ENCODE data around the gene FAM72D.
"Not testable (repeated sequence)": the region's sequence is repeated elsewhere in the genome, so short reads cannot be mapped to it uniquely, and the experiment has no call there.

DNA sequence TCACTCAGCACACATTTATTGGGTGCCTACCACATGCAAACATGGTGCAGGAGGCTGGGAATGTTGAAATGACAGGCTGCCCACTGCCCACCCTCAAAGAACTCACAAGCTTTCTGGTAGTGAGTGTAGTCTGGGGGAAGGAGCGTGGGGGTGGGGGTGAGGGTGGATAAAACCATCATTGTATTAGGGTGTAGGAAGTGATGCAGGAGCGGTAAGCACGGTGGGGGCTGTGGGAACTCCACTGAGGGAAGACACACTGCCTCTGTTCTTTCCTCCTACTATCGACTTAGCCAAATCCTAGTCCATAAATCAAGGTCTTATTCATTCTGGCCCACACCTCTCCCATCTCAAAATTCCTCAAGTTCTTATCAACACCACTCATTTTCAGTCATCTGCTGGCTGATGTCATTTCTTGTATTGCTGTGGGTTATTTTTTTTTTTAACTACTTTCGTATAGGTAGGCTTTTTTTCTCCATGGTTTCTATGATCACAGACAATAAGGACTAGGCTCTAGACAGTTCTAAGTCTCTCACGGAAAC, 21.7 kb upstream of the FAM72D start:
- TF ChIP-seq, protein P1, sequence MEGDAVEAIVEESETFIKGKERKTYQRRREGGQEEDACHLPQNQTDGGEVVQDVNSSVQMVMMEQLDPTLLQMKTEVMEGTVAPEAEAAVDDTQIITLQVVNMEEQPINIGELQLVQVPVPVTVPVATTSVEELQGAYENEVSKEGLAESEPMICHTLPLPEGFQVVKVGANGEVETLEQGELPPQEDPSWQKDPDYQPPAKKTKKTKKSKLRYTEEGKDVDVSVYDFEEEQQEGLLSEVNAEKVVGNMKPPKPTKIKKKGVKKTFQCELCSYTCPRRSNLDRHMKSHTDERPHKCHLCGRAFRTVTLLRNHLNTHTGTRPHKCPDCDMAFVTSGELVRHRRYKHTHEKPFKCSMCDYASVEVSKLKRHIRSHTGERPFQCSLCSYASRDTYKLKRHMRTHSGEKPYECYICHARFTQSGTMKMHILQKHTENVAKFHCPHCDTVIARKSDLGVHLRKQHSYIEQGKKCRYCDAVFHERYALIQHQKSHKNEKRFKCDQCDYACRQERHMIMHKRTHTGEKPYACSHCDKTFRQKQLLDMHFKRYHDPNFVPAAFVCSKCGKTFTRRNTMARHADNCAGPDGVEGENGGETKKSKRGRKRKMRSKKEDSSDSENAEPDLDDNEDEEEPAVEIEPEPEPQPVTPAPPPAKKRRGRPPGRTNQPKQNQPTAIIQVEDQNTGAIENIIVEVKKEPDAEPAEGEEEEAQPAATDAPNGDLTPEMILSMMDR (IDR thresholded peaks at IDR 0.05), result not testable (repeated sequence)
- not testable (repeated sequence) for TF ChIP-seq POLR2A (IDR thresholded peaks at IDR 0.05)
